Stimulated activated CD4-positive, alpha-beta T cell treated with anti-CD3 and anti-CD28 coated beads, Interleukin-2, amount 100 ng/mL, for 48 hours (primary cell): ENCODE measurements around the gene C17orf78.
"Not testable (repeated sequence)": the region's sequence is repeated elsewhere in the genome, so short reads cannot be mapped to it uniquely, and the experiment has no call there.

Source experiments
- DNase-seq, 2 donors: peaks; one replicate each; pipeline ENCODE4 v3.0.0-alpha.2; 2020

C17orf78 gene

GRCh38 chr17:37441369-37442014 is 65.7 kb downstream of the C17orf78 start:
- DNase-seq, result not testable (repeated sequence)
